Peyer's patch (tissue), 4 donors: ENCODE measurements around the gene SPOCK2. TPM values are rescaled to one million over a fixed set of nuclear protein-coding genes. Genes with fewer than 3 reads are reported as not detected.

Source experiments
- DNase-seq, 3 donors: peaks; one replicate each; pipeline ENCODE4 v3.0.0-alpha.2; 2017 to 2019
- H3K27ac ChIP-seq, 4 donors: fragments of 200-600 bp; sonication (generic); one replicate each; pipeline ENCODE4 v1.5.1; 2016 to 2019
- H3K27me3 ChIP-seq, 2 donors: fragments of 200-600 bp; sonication (generic); one replicate each; pipeline ENCODE4 v1.5.1; 2019
- H3K36me3 ChIP-seq, 3 donors: fragments of 200-600 bp; sonication (generic); one replicate each; pipeline ENCODE4 v1.5.1; 2016 to 2019
- H3K4me1 ChIP-seq, 4 donors: fragments of 200-600 bp; sonication (generic); one replicate each; pipeline ENCODE4 v1.5.1; 2016 to 2019
- H3K4me3 ChIP-seq, 4 donors: fragments of 200-600 bp; sonication (generic); 1 replicate in 3 of 4; 2 replicates in 1 of 4; pipeline ENCODE4 v1.5.1; 2016 to 2019; ENCODE audit warnings: mild to moderate bottlenecking in 1 of 4
- H3K9me3 ChIP-seq, 4 donors: fragments of 200-600 bp; sonication (generic); one replicate each; pipeline ENCODE4 v1.5.1; 2016 to 2019; ENCODE audit warnings: mild to moderate bottlenecking in 1 of 4
- POLR2A ChIP-seq, 2 donors: fragments of 450-650 bp; IDR thresholded peaks; one replicate each; pipeline ENCODE4 v1.5.1; 2017; ENCODE audit warnings: antibody characterized with exemption in 2 of 2, mild to moderate bottlenecking in 2 of 2, moderate library complexity in 2 of 2
- total RNA-seq, 4 donors: library from RNA; depleted of rRNA; stranded (reverse); fragments of >200 nt; gene quantifications; one replicate each; pipeline ENCODE4 v1.1.0, GENCODE V29; 2016
- TF ChIP-seq, protein P1 (sequence below), 6 experiments: fragments of 450-650 bp in 4 of 6; fragments of 200-600 bp in 2 of 6; sonication (generic) in 1 of 6; IDR thresholded peaks; one replicate each; pipeline ENCODE4 v1.5.1; 2017 to 2019; ENCODE audit warnings: antibody characterized with exemption in 6 of 6, mild to moderate bottlenecking in 3 of 6, moderate library complexity in 1 of 6

Gene SPOCK2
- total RNA-seq, 4 donors from 2014 or later, result 8.3 to 54.5 (median 11.4) TPM

DNA sequence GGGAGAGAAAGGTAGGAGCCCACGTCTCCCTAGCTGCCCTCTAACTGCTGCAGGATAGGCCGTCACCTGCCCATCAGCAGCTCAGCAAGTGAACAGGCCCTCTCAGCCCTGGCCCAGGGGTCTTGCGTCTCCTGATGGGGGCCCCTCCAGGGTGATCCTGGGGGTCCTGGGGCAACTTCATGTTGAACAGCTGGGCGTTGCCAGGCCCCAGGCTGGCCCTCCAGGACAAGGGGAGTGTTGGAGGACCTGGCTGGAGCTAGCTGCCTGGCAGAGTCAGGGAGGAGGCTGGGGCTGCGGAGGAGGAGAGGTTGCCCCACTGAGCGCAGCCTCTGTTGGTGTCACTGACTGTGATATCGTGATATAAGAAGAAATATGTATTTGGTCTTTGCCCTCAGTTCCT lies 34.7 kb downstream of the SPOCK2 start:
- TF ChIP-seq POLR2A (IDR thresholded peaks at IDR 0.05), result no peak
- TF ChIP-seq, protein P1, sequence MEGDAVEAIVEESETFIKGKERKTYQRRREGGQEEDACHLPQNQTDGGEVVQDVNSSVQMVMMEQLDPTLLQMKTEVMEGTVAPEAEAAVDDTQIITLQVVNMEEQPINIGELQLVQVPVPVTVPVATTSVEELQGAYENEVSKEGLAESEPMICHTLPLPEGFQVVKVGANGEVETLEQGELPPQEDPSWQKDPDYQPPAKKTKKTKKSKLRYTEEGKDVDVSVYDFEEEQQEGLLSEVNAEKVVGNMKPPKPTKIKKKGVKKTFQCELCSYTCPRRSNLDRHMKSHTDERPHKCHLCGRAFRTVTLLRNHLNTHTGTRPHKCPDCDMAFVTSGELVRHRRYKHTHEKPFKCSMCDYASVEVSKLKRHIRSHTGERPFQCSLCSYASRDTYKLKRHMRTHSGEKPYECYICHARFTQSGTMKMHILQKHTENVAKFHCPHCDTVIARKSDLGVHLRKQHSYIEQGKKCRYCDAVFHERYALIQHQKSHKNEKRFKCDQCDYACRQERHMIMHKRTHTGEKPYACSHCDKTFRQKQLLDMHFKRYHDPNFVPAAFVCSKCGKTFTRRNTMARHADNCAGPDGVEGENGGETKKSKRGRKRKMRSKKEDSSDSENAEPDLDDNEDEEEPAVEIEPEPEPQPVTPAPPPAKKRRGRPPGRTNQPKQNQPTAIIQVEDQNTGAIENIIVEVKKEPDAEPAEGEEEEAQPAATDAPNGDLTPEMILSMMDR (IDR thresholded peaks at IDR 0.05), result no peak
- H3K9me3 ChIP-seq, result no peaks in the 10 kb centered on the region
- H3K27ac ChIP-seq, result no peak overlapping the region
- H3K36me3 ChIP-seq, result no peaks in the 10 kb centered on the region
- H3K4me1 ChIP-seq, result no peaks in the 10 kb centered on the region
- H3K4me3 ChIP-seq, result no peak overlapping the region
- no peaks in the 10 kb centered on the region for H3K27me3 ChIP-seq
- DNase-seq, result no peak

DNA sequence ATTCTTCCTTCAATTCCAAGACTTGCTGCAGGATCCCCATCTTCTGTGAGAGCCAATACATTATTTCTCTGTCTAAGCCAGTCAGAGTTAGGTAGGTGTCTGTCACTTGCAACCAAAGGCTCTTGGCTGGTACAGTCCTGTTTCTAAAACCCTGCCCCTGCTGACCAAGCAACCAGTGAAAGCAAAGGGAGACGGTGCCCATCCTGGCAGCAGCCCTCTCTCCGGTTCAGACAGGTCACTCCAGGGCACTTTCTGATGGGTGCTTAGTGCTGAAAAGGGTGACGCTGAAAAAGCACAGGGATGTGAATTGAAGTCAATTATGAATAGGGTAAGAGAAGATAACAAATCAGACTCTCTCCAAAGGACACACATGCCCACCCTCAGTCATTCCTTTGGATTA lies 37.5 kb downstream of the SPOCK2 start:
- H3K27me3 ChIP-seq, result no peaks in the 10 kb centered on the region
- TF ChIP-seq, protein P1 (IDR thresholded peaks at IDR 0.05), result no peak
- no peak for TF ChIP-seq POLR2A (IDR thresholded peaks at IDR 0.05)
- no peaks in the 10 kb centered on the region for H3K4me1 ChIP-seq
- DNase-seq, result no peak
- no peak overlapping the region for H3K27ac ChIP-seq
- no peaks in the 10 kb centered on the region for H3K9me3 ChIP-seq
- H3K36me3 ChIP-seq, result no peaks in the 10 kb centered on the region
- no peak overlapping the region for H3K4me3 ChIP-seq

DNA sequence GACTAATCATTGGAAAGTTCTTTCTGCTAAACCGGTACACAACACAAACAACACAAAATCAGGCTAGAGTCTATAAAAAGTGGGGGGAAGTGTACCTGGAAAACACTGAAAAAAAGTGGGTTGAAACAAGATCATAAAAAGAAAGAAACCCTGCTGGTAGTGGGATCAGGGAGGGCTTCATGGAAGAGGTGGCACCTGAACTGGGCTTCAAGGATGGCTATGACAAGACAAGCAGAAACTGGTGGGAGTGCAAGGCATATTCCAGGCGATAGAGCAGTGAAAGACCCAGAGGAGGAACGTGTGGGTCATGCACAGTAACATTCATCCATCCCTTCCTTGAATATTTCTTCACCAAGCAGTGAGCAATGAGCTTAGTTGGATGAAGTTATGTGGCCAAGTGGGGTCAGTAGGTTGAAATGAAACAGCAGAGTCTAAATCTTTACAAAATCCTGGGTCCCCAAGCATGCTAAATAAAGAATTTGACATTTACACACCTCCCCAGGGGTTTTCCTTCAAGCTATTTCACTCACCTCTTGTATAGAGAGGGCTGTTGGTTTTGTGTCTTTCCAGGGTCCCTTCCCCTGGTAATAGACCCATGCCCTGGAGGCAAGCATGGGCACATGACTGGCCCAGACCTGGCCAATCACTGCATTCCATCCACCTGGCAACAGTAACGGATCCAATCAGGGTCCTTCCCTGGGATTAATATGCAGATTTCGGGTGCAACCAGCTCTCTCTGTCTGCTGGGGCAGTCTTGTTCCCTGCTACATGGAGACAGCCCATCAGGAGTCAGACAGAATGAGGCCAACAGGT lies 38.2 kb downstream of the SPOCK2 start:
- Histone ChIP-seq H3K4me3 (no peak overlapping the region), H3K27ac (no peak overlapping the region), H3K4me1 (no peaks in the 10 kb centered on the region), H3K36me3 (no peaks in the 10 kb centered on the region), H3K27me3 (no peaks in the 10 kb centered on the region), H3K9me3 (no peaks in the 10 kb centered on the region)
- TF ChIP-seq, protein P1 (IDR thresholded peaks at IDR 0.05), result no peak
- TF ChIP-seq POLR2A (IDR thresholded peaks at IDR 0.05), result no peak
- no peak for DNase-seq

DNA sequence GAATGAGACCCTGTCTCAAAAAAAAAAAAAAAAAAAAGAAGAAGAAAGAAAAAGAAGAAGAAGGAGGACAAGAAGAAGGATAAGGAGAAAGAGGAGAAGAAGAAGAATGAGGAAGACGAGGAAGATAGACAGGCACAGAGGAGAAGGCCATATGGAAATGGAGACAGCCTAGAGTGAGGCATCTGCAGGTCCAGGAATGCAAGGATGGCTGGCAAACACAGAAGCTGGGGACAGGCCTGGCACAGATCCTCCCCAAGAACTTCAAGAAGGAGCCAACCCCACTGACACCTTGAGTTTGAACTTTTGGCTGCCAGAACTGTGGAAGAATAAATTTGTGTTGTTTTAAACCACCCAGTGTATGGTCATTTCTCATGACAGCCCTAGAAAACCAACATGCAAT lies 38.9 kb downstream of the SPOCK2 start:
- H3K27me3 ChIP-seq, result no peaks in the 10 kb centered on the region
- DNase-seq, result no peak
- no peaks in the 10 kb centered on the region for H3K9me3 ChIP-seq
- H3K27ac ChIP-seq, result no peak overlapping the region
- H3K4me3 ChIP-seq, result no peak overlapping the region
- no peaks in the 10 kb centered on the region for H3K36me3 ChIP-seq
- no peaks in the 10 kb centered on the region for H3K4me1 ChIP-seq
- TF ChIP-seq, protein P1 (IDR thresholded peaks at IDR 0.05), result no peak
- no peak for TF ChIP-seq POLR2A (IDR thresholded peaks at IDR 0.05)

DNA sequence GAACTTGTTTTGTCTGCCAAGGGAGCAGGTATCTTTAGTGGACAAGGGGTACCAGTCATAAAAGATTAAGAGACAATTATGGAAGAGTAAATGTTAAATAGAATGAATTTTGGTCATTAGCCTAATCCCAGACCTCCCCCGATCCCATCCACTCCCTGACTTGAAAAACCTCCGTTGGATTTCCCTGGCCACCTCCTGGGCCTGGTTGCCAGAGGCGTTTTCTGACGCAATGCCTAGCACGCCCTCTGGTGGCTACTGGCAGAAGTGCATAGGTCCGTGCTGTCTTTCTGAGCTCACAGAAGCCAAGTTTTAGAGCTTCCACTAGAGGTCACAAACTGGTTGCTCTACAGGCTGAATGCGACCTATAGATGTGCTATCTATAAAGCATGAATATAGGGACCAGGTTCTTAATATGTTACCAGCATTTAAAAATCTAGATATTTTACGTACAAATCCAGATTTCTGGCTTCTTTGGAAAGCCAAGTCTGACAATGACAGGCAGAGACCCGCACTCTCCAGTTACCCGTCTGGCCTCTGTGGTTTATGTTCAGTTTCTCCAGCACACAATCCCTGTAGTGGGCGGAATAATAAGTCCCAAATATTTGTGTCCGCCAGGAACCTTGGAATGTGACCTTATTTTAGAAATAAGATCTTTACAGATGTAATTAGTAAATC lies 39.8 kb downstream of the SPOCK2 start:
- Histone ChIP-seq H3K27me3 (no peaks in the 10 kb centered on the region), H3K27ac (no peak overlapping the region), H3K4me3 (no peak overlapping the region), H3K36me3 (no peaks in the 10 kb centered on the region), H3K9me3 (no peaks in the 10 kb centered on the region), H3K4me1 (no peaks in the 10 kb centered on the region)
- TF ChIP-seq, protein P1 (IDR thresholded peaks at IDR 0.05), result peak; percentile 98 to 100 (median 100)
- peak in 1 of 2 donors; percentile 16 for TF ChIP-seq POLR2A (IDR thresholded peaks at IDR 0.05)
- peak; percentile 86 to 96 (median 94) for DNase-seq
